Esophagus muscularis mucosa (tissue), 4 donors: ENCODE data around the gene DEDD2. TPM values are rescaled to one million over a fixed set of nuclear protein-coding genes. Genes with fewer than 3 reads are reported as not detected.
A peak's percentile ranks its signal among the peaks of the same experiment; 100 is the strongest.

Source experiments
- DNase-seq: peaks from one replicate; pipeline ENCODE4 v3.0.0-alpha.2; 2017; ENCODE audit errors: extremely low spot score
- H3K27ac ChIP-seq, 4 donors: fragments of 200-600 bp; sonication (generic); replicated peaks in 1 of 4; 1 replicate in 3 of 4; 2 replicates in 1 of 4; pipeline ENCODE4 v1.5.1; 2016 to 2019; ENCODE audit warnings: mild to moderate bottlenecking in 1 of 4
- H3K27me3 ChIP-seq, 4 donors: fragments of 200-600 bp; sonication (generic); one replicate each; pipeline versions ENCODE4 v1.5.1 to v1.6.0; 2016 to 2019
- H3K36me3 ChIP-seq, 4 donors: fragments of 200-600 bp; sonication (generic); one replicate each; pipeline ENCODE4 v1.5.1; 2016 to 2019
- H3K4me1 ChIP-seq, 4 donors: fragments of 200-600 bp; sonication (generic); one replicate each; pipeline ENCODE4 v1.5.1; 2016 to 2019
- H3K4me3 ChIP-seq, 4 donors: fragments of 200-600 bp; sonication (generic); 1 replicate in 2 of 4; 2 replicates in 2 of 4; pipeline ENCODE4 v1.5.1; 2016 to 2019; ENCODE audit warnings: mild to moderate bottlenecking in 4 of 4, moderate library complexity in 1 of 4
- H3K9me3 ChIP-seq, 4 donors: fragments of 200-600 bp; sonication (generic); 1 replicate in 3 of 4; 2 replicates in 1 of 4; pipeline ENCODE4 v1.5.1; 2016 to 2019
- EP300 ChIP-seq: sonication (generic); formaldehyde crosslinking; IDR thresholded peaks from one replicate; pipeline ENCODE4 v1.6.1; 2017; ENCODE audit warnings: antibody characterized with exemption
- POLR2A ChIP-seq: fragments of 450-650 bp; IDR thresholded peaks from one replicate; pipeline ENCODE4 v1.6.1; 2017; ENCODE audit warnings: antibody characterized with exemption, moderate library complexity, mild to moderate bottlenecking, low read depth
- POLR2AphosphoS5 ChIP-seq, 2 donors: sonication (generic); formaldehyde crosslinking; IDR thresholded peaks; one replicate each; pipeline ENCODE4 v1.6.1; 2017; ENCODE audit warnings: antibody characterized with exemption in 2 of 2
- WGBS: methylation state at CpG from one replicate; pipeline ENCODE4 v1.1.5; 2018; 5-methylcytosine and 5-hydroxymethylcytosine counted together
- intact Hi-C: fragments of 100-400 bp; cut with DNase I; formaldehyde crosslinking; loops from one replicate; pipeline ENCODE4 v1.15.1; 2023
- total RNA-seq, 4 donors: library from RNA; depleted of rRNA; stranded (reverse); fragments of >200 nt; gene quantifications; one replicate each; pipeline versions ENCODE4 v1.1.0 to v1.2.1, GENCODE V29; 2016
- TF ChIP-seq, protein P1 (sequence below), 3 experiments: fragments of 200-600 bp in 2 of 3; fragments of 450-650 bp in 1 of 3; sonication (generic) in 2 of 3; IDR thresholded peaks; one replicate each; pipeline ENCODE4 v1.5.1; 2017 to 2019; ENCODE audit warnings: antibody characterized with exemption in 3 of 3, mild to moderate bottlenecking in 2 of 3, moderate library complexity in 1 of 3

DEDD2 gene
- total RNA-seq, 4 donors from 2014 or later, result 22.0 to 42.1 (median 31.2) TPM

DNA sequence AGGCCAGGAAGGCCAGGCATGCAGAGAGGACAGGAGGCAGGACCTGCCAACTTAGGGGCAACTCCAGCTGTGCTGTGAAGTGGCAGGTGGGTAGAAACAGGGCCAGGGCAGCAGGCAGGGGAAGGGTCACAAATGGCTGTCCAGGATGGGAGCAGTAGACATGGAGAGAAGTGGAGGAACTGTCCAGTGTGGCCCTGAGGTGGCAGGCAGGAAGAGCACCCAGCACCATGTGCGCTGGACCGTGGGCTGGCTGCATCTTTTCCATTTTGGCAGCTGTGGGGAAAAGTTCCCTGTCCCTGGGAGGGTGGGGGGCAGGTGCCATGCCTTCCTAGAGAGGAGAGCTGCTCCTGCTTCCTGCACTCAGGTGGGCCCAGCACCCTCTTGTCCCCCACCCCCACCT is 13.8 kb downstream of the DEDD2 start:
- no peak overlapping the region for H3K4me3 ChIP-seq
- peaks cover 7 to 28% (median 17%) of the 10 kb centered on the region in 4 donors for H3K4me1 ChIP-seq
- intact Hi-C loops, result no loop called here
- DNase-seq, result no peak
- TF ChIP-seq POLR2A, result no peak
- no peak for TF ChIP-seq POLR2AphosphoS5 (IDR thresholded peaks at IDR 0.05)
- no peak for TF ChIP-seq EP300
- TF ChIP-seq, protein P1, sequence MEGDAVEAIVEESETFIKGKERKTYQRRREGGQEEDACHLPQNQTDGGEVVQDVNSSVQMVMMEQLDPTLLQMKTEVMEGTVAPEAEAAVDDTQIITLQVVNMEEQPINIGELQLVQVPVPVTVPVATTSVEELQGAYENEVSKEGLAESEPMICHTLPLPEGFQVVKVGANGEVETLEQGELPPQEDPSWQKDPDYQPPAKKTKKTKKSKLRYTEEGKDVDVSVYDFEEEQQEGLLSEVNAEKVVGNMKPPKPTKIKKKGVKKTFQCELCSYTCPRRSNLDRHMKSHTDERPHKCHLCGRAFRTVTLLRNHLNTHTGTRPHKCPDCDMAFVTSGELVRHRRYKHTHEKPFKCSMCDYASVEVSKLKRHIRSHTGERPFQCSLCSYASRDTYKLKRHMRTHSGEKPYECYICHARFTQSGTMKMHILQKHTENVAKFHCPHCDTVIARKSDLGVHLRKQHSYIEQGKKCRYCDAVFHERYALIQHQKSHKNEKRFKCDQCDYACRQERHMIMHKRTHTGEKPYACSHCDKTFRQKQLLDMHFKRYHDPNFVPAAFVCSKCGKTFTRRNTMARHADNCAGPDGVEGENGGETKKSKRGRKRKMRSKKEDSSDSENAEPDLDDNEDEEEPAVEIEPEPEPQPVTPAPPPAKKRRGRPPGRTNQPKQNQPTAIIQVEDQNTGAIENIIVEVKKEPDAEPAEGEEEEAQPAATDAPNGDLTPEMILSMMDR (IDR thresholded peaks at IDR 0.05), result no peak
- no peaks in the 10 kb centered on the region for H3K27me3 ChIP-seq
- peaks cover 55 to 100% (median 93%) of the 10 kb centered on the region in 4 donors for H3K36me3 ChIP-seq
- H3K9me3 ChIP-seq, result no peaks in the 10 kb centered on the region
- WGBS, result 93% methylated on average over 2 of the region's 2 CpGs
- no peak overlapping the region for H3K27ac ChIP-seq

DNA sequence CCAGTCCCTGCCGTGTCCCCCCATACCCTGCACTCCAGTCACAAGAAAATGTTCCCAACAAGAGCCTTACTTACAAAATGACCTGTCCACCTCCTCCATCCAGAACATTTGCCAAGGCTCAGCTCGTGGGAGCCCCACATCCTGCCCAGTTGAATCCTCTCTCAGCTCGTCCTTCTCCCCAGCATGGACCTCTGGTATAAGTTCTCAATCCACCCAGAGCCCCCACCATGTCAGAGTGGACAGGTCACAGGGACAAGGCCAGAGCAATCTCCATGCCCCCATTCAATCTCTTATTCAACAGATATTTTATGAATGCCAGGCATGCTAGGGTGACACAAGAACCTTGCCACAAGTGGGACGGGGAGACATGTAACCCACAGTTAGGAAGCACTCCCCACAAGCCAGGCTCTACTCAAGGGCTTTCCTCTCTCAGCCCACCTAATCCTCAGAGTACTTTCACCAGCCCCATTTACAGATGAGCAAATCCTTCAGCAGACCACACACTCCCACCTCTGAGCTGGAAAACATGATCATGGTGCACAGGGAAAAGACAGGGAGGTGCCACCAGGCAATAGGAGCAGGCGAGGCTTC is 15.1 kb downstream of the DEDD2 start:
- intact Hi-C loops, result no loop called here
- no peak for DNase-seq
- Histone ChIP-seq H3K27ac (no peak overlapping the region), H3K27me3 (no peaks in the 10 kb centered on the region), H3K4me3 (no peak overlapping the region), H3K9me3 (no peaks in the 10 kb centered on the region), H3K4me1 (peaks cover 8 to 29% (median 17%) of the 10 kb centered on the region in 4 donors), H3K36me3 (peaks cover 50 to 100% (median 91%) of the 10 kb centered on the region in 4 donors)
- TF ChIP-seq, protein P1 (IDR thresholded peaks at IDR 0.05), result no peak
- TF ChIP-seq EP300 (no peak), POLR2AphosphoS5 (IDR thresholded peaks at IDR 0.05) (no peak), POLR2A (no peak)
- 78% methylated on average over 5 of the region's 5 CpGs for WGBS

DNA sequence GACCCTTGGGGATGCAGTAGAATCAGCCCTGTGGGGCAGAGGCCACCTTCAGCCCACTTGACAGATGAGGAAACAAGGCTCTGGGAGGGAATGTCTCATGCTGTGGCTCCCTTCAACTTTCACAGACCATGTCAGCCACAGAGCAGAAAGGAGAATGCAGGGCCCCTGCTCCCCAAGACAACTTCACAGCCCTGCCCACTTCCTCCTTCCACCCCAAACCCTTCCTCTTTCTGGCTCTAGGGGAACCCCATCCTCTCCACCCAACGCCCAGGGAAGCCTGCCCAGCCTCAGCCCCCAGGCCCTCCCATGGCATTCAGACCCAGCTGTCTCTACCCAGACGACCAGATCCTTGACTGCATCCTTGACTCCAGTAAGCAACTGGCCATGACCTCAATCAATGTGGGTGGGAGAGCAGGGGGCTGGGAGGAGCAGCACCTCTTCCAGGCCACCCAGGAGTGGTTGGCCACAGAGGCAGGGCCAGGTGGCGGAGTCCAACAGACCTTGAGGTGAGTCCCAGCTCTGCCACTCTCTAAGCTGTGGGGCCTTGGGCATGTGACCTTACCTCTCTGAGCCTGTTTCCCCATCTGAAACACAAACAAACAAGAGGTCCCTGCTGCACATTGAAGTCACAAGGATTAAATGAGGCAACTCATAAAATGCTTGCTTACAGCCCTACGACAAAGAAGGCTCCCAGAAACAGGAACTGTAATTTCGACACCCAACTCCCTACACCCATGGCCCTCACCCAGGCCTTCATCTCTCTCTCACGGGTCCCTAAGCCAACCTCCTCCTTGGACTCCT is 15.8 kb downstream of the DEDD2 start:
- Histone ChIP-seq H3K27ac (peak overlapping the region in 3 of 4 donors; percentile 44 to 50 (median 48)), H3K9me3 (no peaks in the 10 kb centered on the region), H3K27me3 (no peaks in the 10 kb centered on the region), H3K36me3 (peaks cover 43 to 100% (median 86%) of the 10 kb centered on the region in 4 donors), H3K4me1 (peaks cover 8 to 26% (median 17%) of the 10 kb centered on the region in 4 donors), H3K4me3 (no peak overlapping the region)
- no peak for TF ChIP-seq POLR2A
- no peak for TF ChIP-seq EP300
- TF ChIP-seq POLR2AphosphoS5 (IDR thresholded peaks at IDR 0.05), result no peak
- DNase-seq, result no peak
- WGBS, result 69% methylated on average over 5 of the region's 6 CpGs
- intact Hi-C loops, result no loop called here

DNA sequence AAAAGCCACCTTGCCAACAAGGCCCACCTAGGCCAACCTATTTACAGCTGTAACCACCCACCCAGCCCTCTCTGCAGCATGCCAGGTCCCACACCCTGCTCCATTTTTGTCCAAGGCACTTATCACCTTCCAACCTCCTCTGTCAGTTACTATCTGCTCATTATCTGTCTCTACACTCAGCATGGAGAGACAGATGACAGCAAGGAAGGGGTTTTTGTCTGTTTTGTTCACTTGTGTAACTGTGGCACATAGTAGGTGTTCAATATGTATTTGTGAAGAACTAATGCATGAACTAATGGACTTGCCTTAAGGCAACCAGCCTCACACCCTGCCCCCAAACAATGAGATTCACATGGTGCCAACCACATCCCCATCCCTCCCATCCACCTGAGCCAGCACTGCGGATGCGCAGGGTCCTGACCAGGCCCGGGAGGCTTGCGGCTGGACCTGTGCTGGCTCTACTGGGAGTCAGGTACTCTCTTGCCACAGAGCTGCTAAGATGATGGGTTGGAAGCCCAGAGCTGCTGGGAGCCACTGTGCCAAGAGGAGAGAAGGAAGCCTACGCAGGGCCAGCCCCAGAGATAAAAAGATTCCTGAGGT is 17.3 kb downstream of the DEDD2 start:
- Histone ChIP-seq H3K36me3 (peaks cover 35 to 86% (median 73%) of the 10 kb centered on the region in 4 donors), H3K4me3 (no peak overlapping the region), H3K27me3 (no peaks in the 10 kb centered on the region), H3K4me1 (peaks cover 8 to 26% (median 17%) of the 10 kb centered on the region in 4 donors), H3K9me3 (no peaks in the 10 kb centered on the region), H3K27ac (no peak overlapping the region)
- intact Hi-C loops, result no loop called here
- DNase-seq, result no peak
- no peak for TF ChIP-seq POLR2AphosphoS5 (IDR thresholded peaks at IDR 0.05)
- TF ChIP-seq, protein P1 (IDR thresholded peaks at IDR 0.05), result no peak
- TF ChIP-seq POLR2A, result no peak
- TF ChIP-seq EP300, result no peak
- WGBS, result 95% methylated on average over 5 of the region's 5 CpGs
